Trophoblast cell (in vitro differentiated cells and primary cell): ENCODE measurements around the gene PRKN.

ENCODE experiments used
- DNase-seq, 2 donors: peaks; one replicate each; pipeline ENCODE4 v3.0.0-alpha.2; 2016
- H2AFZ ChIP-seq: 2 replicates; pipeline ENCODE4 v1.6.1; 2013; ENCODE audit warnings: low read length, moderate library complexity, mild to moderate bottlenecking; ENCODE audit not compliant: insufficient read depth, poor library complexity
- H2AK5ac ChIP-seq: 2 replicates; pipeline ENCODE4 v1.6.1; 2013; ENCODE audit warnings: mild to moderate bottlenecking, low read length
- H2BK120ac ChIP-seq: 2 replicates; pipeline ENCODE4 v1.6.1; 2013; ENCODE audit warnings: low read length, mild to moderate bottlenecking, moderate library complexity; ENCODE audit not compliant: insufficient read depth, poor library complexity
- H2BK12ac ChIP-seq: 2 replicates; pipeline ENCODE4 v1.6.1; 2013; ENCODE audit warnings: mild to moderate bottlenecking, low read length, moderate library complexity
- H2BK5ac ChIP-seq: 2 replicates; pipeline ENCODE4 v1.6.1; 2013; ENCODE audit warnings: low read length, low read depth, moderate library complexity, mild to moderate bottlenecking; ENCODE audit not compliant: poor library complexity
- H3K14ac ChIP-seq: 2 replicates; pipeline ENCODE4 v1.6.1; 2013; ENCODE audit warnings: mild to moderate bottlenecking, low read length
- H3K18ac ChIP-seq: 2 replicates; pipeline ENCODE4 v1.6.1; 2013; ENCODE audit warnings: mild to moderate bottlenecking, low read length
- H3K23ac ChIP-seq: 2 replicates; pipeline ENCODE4 v1.6.1; 2013; ENCODE audit warnings: low read length
- H3K27ac ChIP-seq: 2 replicates; pipeline ENCODE4 v1.5.1; 2013; ENCODE audit warnings: low read depth, mild to moderate bottlenecking, inconsistent platforms, low read length, moderate library complexity
- H3K27me3 ChIP-seq: 2 replicates; pipeline ENCODE4 v1.6.1; 2013; ENCODE audit warnings: inconsistent platforms, mild to moderate bottlenecking, low read length, moderate library complexity; ENCODE audit not compliant: insufficient read depth
- H3K36me3 ChIP-seq, 2 experiments: 1 replicate in 1 of 2; 2 replicates in 1 of 2; pipeline ENCODE4 v1.6.1; 2013; ENCODE audit warnings: low read length in 2 of 2, mild to moderate bottlenecking in 2 of 2, moderate library complexity in 1 of 2; ENCODE audit not compliant: insufficient read depth in 2 of 2, control insufficient read depth in 1 of 2
- H3K4ac ChIP-seq: 2 replicates; pipeline ENCODE4 v1.6.1; 2013; ENCODE audit warnings: low read depth, mild to moderate bottlenecking, low read length, moderate library complexity
- H3K4me1 ChIP-seq, 2 experiments: 1 replicate in 1 of 2; 2 replicates in 1 of 2; pipeline ENCODE4 v1.6.1; 2013; ENCODE audit warnings: low read length in 2 of 2, mild to moderate bottlenecking in 2 of 2, moderate library complexity in 1 of 2; ENCODE audit not compliant: insufficient read depth in 2 of 2, control insufficient read depth in 1 of 2
- H3K4me2 ChIP-seq: 2 replicates; pipeline ENCODE4 v1.6.1; 2013; ENCODE audit warnings: inconsistent platforms, mild to moderate bottlenecking, low read length, moderate library complexity
- H3K4me3 ChIP-seq: 2 replicates; pipeline ENCODE4 v1.5.1; 2013; ENCODE audit warnings: mild to moderate bottlenecking, low read depth, low read length, inconsistent platforms
- H3K79me1 ChIP-seq: one replicate; pipeline ENCODE4 v1.6.1; 2013; ENCODE audit warnings: low read length
- H3K79me2 ChIP-seq: 2 replicates; pipeline ENCODE4 v1.6.1; 2013; ENCODE audit warnings: low read length, mild to moderate bottlenecking; ENCODE audit not compliant: control insufficient read depth, insufficient read depth, poor library complexity
- H3K9ac ChIP-seq: 2 replicates; pipeline ENCODE4 v1.6.1; 2013; ENCODE audit warnings: mild to moderate bottlenecking, low read length
- H3K9me3 ChIP-seq: 2 replicates; pipeline ENCODE4 v1.6.1; 2013; ENCODE audit warnings: low read depth, mild to moderate bottlenecking, control low read depth, inconsistent platforms, low read length; ENCODE audit not compliant: insufficient read depth
- H4K12ac ChIP-seq: 2 replicates; pipeline ENCODE4 v1.6.1; 2013; ENCODE audit warnings: low read depth, mild to moderate bottlenecking, low read length, moderate library complexity
- H4K8ac ChIP-seq: 2 replicates; pipeline ENCODE4 v1.6.1; 2013; ENCODE audit warnings: low read depth, mild to moderate bottlenecking, low read length, moderate library complexity
- H4K91ac ChIP-seq: one replicate; pipeline ENCODE4 v1.6.1; 2013; ENCODE audit warnings: low read depth, mild to moderate bottlenecking, low read length, moderate library complexity
- WGBS: extraction: QIAGEN DNeasy Blood & Tissue Kit; methylation state at CpG from one replicate; pipeline ENCODE4 v1.1.7; 2013; ENCODE audit warnings: missing lambda C conversion rate; ENCODE audit not compliant: insufficient read length, insufficient coverage; ENCODE audit errors: extremely low coverage; 5-methylcytosine and 5-hydroxymethylcytosine counted together

Gene PRKN

DNA sequence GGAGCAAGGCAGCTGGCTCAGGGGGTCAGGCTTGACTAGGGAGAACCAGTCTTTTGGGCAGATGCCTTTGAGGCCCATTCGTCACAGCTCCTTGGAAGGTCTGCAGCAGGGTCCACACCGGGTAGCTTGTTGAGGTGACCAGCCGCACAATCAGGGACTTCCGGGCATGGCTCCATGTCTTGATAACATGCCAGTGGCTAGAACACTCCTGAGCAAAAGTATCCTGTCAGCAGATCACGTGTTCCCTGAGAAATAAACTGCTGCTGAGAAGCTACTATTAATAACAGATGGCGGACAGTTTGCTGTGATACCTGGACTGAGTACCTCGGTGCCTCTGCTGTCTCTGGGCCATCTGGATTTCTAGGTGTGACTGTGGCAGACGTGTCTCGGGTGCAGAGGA is 235.9 kb downstream of the PRKN start:
- no peak for DNase-seq
- Histone ChIP-seq H3K27ac (no peak overlapping the region), H3K4me3 (no peak overlapping the region), H3K4me1 (no peaks in the 10 kb centered on the region), H3K14ac (no peak overlapping the region), H3K4ac (no peak overlapping the region), H4K8ac (no peak overlapping the region), H3K23ac (no peak overlapping the region), H3K36me3 (no peaks in the 10 kb centered on the region), H3K27me3 (no peaks in the 10 kb centered on the region), H3K79me1 (no peaks in the 10 kb centered on the region), H3K9me3 (peaks cover 2% of the 10 kb centered on the region), H4K91ac (no peak overlapping the region), H2AFZ (no peak overlapping the region), H2BK120ac (no peak overlapping the region), H3K79me2 (no peaks in the 10 kb centered on the region), H4K12ac (no peak overlapping the region), H2BK12ac (no peak overlapping the region), H2AK5ac (no peak overlapping the region), H3K4me2 (no peak overlapping the region), H3K9ac (no peak overlapping the region), H2BK5ac (no peak overlapping the region), H3K18ac (no peak overlapping the region)
- no CpG with 5 or more reads among the region's 9 CpGs for WGBS

DNA sequence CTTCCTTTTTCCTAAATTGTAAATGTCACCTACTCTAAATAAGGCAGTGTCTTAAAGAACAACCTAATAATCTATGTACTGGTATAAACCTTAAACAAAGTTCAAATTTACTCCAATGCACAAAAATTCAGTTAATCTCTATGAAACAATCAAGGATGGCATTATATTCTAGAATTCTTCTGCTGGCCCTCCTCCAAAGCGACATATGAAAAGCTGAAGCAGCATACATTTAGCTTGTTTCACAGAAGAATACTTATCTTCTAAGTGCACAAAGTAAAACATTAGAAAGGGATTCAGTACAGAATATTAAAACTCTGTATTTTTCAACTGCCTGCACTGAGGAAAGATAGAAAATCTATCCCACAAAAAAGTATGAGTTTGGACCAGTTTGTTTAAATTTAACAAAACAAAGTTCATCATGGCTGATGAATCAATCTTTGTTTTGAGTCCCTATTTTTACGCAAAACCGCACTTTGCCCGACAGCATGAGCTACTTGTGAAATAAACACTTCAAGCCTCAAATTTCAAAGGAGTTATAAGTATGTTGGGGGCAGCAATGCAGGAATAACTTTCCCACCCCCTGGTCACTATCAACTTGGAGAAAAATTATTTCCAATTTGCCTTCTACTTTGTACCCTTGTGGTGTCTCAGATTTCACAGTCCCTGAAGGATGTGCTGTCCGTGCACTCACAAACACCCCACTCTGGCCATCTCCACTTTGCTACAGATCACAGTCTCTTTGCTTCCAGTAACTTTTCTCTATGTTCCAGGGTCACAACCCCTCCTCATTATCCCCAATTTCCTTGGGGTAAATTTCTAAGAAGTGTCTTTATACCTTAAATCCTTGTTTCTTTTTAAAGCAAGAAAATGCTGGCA is 238.2 kb downstream of the PRKN start:
- no peak overlapping the region for H3K9ac ChIP-seq
- no peak overlapping the region for H2BK5ac ChIP-seq
- WGBS = no CpG with 5 or more reads among the region's 5 CpGs
- H4K91ac ChIP-seq = no peak overlapping the region
- H4K12ac ChIP-seq = no peak overlapping the region
- H2AK5ac ChIP-seq = no peak overlapping the region
- no peaks in the 10 kb centered on the region for H3K27me3 ChIP-seq
- H3K4me2 ChIP-seq = no peak overlapping the region
- no peak overlapping the region for H2BK12ac ChIP-seq
- DNase-seq = no peak
- no peak overlapping the region for H3K14ac ChIP-seq
- no peaks in the 10 kb centered on the region for H3K4me1 ChIP-seq
- H3K4ac ChIP-seq = no peak overlapping the region
- no peaks in the 10 kb centered on the region for H3K79me2 ChIP-seq
- H3K36me3 ChIP-seq = no peaks in the 10 kb centered on the region
- no peak overlapping the region for H2BK120ac ChIP-seq
- no peak overlapping the region for H4K8ac ChIP-seq
- no peak overlapping the region for H3K4me3 ChIP-seq
- H3K27ac ChIP-seq = no peak overlapping the region
- no peak overlapping the region for H3K23ac ChIP-seq
- no peak overlapping the region for H2AFZ ChIP-seq
- peaks cover 2% of the 10 kb centered on the region for H3K9me3 ChIP-seq
- H3K79me1 ChIP-seq = no peaks in the 10 kb centered on the region
- H3K18ac ChIP-seq = no peak overlapping the region

DNA sequence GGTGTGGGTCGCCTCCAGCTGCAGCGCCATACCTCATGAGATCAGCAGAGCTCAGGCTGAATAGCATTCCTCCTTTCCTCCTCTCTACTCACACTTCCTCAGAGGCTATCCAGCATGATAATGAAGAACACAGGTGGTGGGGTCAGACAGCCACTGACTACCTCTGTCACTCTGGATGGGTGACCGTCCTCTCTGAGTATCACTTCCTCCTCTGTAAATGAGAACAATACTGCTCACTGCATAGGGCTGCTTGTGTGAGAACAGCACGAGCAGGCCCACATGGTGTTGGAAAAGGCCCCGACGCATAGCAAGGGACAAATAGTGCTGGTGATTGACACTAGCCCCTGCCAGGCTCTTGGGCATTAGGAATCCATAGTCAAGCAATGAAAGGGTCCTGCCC is 239.1 kb downstream of the PRKN start:
- Histone ChIP-seq H3K36me3 (no peaks in the 10 kb centered on the region), H3K27ac (no peak overlapping the region), H3K9me3 (peaks cover 2% of the 10 kb centered on the region), H2AFZ (no peak overlapping the region), H3K18ac (no peak overlapping the region), H3K4me2 (no peak overlapping the region), H2BK12ac (no peak overlapping the region), H3K4ac (no peak overlapping the region), H3K4me1 (no peaks in the 10 kb centered on the region), H3K4me3 (no peak overlapping the region), H2BK5ac (no peak overlapping the region), H2AK5ac (no peak overlapping the region), H4K91ac (no peak overlapping the region), H3K9ac (no peak overlapping the region), H3K14ac (no peak overlapping the region), H4K12ac (no peak overlapping the region), H3K79me2 (no peaks in the 10 kb centered on the region), H3K79me1 (no peaks in the 10 kb centered on the region), H3K27me3 (no peaks in the 10 kb centered on the region), H4K8ac (no peak overlapping the region), H2BK120ac (no peak overlapping the region), H3K23ac (no peak overlapping the region)
- DNase-seq = no peak
- WGBS = no CpG with 5 or more reads among the region's 6 CpGs

DNA sequence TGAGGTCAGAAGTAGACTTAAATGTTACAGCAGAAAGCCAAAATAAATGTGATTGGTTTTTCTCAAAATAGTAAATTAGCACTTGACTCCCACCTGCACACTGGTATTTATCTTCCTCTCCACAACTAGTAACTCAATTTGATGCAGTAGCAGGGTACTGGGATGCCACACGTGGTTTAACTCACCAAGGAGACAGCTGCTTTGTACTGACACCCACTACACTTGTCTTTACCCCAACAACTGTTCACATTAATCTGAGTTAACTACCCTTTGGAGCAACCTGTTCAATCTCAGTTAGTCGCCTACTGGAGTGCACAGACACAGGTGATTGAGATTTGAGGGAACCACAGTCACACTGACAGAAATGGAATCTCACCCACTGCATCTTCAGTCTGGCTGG is 242.1 kb downstream of the PRKN start:
- no peaks in the 10 kb centered on the region for H3K79me1 ChIP-seq
- no peak overlapping the region for H3K4me3 ChIP-seq
- H2AK5ac ChIP-seq = no peak overlapping the region
- no peak overlapping the region for H3K23ac ChIP-seq
- H3K27ac ChIP-seq = no peak overlapping the region
- no peak overlapping the region for H2BK120ac ChIP-seq
- H2BK5ac ChIP-seq = no peak overlapping the region
- H3K9ac ChIP-seq = no peak overlapping the region
- DNase-seq = no peak
- H3K79me2 ChIP-seq = no peaks in the 10 kb centered on the region
- no CpG with 5 or more reads among the region's 2 CpGs for WGBS
- no peaks in the 10 kb centered on the region for H3K9me3 ChIP-seq
- H3K4me1 ChIP-seq = no peaks in the 10 kb centered on the region
- no peak overlapping the region for H2BK12ac ChIP-seq
- no peak overlapping the region for H3K18ac ChIP-seq
- no peak overlapping the region for H2AFZ ChIP-seq
- no peak overlapping the region for H4K91ac ChIP-seq
- no peak overlapping the region for H4K8ac ChIP-seq
- no peak overlapping the region for H3K14ac ChIP-seq
- H3K36me3 ChIP-seq = no peaks in the 10 kb centered on the region
- H3K4ac ChIP-seq = no peak overlapping the region
- no peak overlapping the region for H4K12ac ChIP-seq
- H3K4me2 ChIP-seq = no peak overlapping the region
- H3K27me3 ChIP-seq = no peaks in the 10 kb centered on the region
